Activated naive CD4-positive, alpha-beta T cell treated with anti-CD3 and anti-CD28 coated beads, Interleukin-2, amount 10 ng/mL, durations not matched to agents 7 days and 5 days (primary cell): ENCODE data around the gene CMYA5.
A peak's percentile ranks its signal among the peaks of the same experiment; 100 is the strongest.
"Not testable (repeated sequence)": the region's sequence is repeated elsewhere in the genome, so short reads cannot be mapped to it uniquely, and the experiment has no call there.

Source experiments
- CTCF ChIA-PET: fragments of 350-600 bp; sonication (Branson Sonifier 250); formaldehyde crosslinking; loops from one replicate; lab custom pipeline; 2021; ENCODE audit warnings: antibody characterized with exemption; lab: Charles Lee
- DNase-seq: peaks from one replicate; pipeline ENCODE4 v3.0.0-alpha.2; 2020
- H3K27ac Mint-ChIP-seq: one replicate; pipeline ENCODE4 v1.8.0; 2021; ENCODE audit warnings: mild to moderate bottlenecking, moderate library complexity, mixed read lengths
- H3K27me3 Mint-ChIP-seq: one replicate; pipeline ENCODE4 v1.8.0; 2021; ENCODE audit warnings: mild to moderate bottlenecking, mixed read lengths
- H3K36me3 Mint-ChIP-seq: one replicate; pipeline ENCODE4 v1.8.0; 2021; ENCODE audit warnings: mixed read lengths
- H3K4me1 Mint-ChIP-seq: one replicate; pipeline ENCODE4 v1.8.0; 2021; ENCODE audit warnings: mixed read lengths
- H3K4me3 Mint-ChIP-seq: one replicate; pipeline ENCODE4 v1.8.0; 2021; ENCODE audit warnings: mild to moderate bottlenecking, moderate library complexity, mixed read lengths
- H3K9me3 Mint-ChIP-seq: one replicate; pipeline ENCODE4 v1.8.0; 2021; ENCODE audit warnings: mixed read lengths

The CMYA5 gene

GRCh38 chr5:79689541-79690466 is at the start of gene CMYA5:
CMYA5 (plus strand) TSS chr5:79689836; CDS start chr5:79689908, 72 bp downstream.
- DNase-seq = no peak
- Mint-ChIP-seq H3K27ac (no peak within 1 kb of the TSS), H3K36me3 (peaks cover 36% of the 10 kb centered on the region), H3K27me3 (no peaks in the 10 kb centered on the region), H3K4me1 (peaks cover 15% of the 10 kb centered on the region), H3K9me3 (no peaks in the 10 kb centered on the region), H3K4me3 (no peak within 1 kb of the TSS)
- CTCF ChIA-PET = interaction anchor here (0.9 to 1.1 kb wide), 2 partner anchors 168 to 394 kb away, joined by 3 read pairs; no protein-coding TSS in a partner anchor

DNA sequence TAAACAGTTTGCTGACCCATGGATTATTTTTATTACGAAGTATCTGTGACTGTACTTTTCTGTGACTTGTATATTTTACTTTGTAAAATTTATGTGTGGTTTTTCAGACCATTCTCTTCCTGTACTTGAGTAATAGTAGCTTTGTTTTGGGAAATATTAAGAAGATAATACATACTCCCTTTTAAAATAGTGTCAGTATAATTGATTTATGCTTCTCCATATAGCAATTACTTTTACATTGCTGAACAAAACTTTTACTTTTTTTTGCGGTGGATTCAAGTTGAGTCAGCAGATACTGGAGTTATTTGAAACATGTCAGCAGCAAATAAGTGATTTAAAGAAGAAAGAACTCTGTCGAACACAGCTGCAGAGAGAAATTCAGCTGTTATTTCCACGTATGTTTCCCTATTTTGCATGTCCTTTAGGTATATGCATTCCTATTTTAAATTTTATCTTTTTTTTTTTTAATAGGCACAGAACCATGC is 49.0 kb upstream of the CMYA5 start:
- no peak for DNase-seq
- H3K36me3 Mint-ChIP-seq = peaks cover 36% of the 10 kb centered on the region
- H3K4me1 Mint-ChIP-seq = peaks cover 11% of the 10 kb centered on the region
- CTCF ChIA-PET = interaction anchor here (0.8 to 1.0 kb wide), 2 partner anchors 62 to 1954 kb away, joined by 3 read pairs; no protein-coding TSS in a partner anchor
- no peak overlapping the region for H3K27ac Mint-ChIP-seq
- H3K4me3 Mint-ChIP-seq = no peak overlapping the region
- H3K27me3 Mint-ChIP-seq = no peaks in the 10 kb centered on the region
- no peaks in the 10 kb centered on the region for H3K9me3 Mint-ChIP-seq

DNA sequence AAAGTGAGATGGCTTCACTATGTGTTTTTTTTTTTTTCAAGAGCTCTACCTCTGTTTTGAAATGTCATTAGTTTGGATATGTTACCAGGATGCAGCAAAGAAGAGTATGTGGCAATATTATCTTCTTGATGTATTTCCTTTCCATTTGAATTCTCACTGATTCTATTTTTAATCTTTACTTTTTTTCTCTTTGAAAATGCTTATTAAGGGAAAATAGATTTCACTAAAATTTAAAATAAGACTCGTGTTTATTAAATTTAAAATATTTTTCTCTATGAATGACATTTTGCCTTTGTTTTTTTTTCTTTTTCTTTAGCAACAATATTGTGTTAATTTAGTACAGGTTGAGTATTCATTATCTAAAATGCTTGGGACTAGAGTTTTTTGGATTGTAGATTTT is 48.2 kb upstream of the CMYA5 start:
- H3K9me3 Mint-ChIP-seq = no peaks in the 10 kb centered on the region
- no peak for DNase-seq
- H3K27me3 Mint-ChIP-seq = no peaks in the 10 kb centered on the region
- CTCF ChIA-PET = interaction anchor here (0.8 to 1.0 kb wide), 2 partner anchors 61 to 1955 kb away, joined by 3 read pairs; no protein-coding TSS in a partner anchor
- H3K4me3 Mint-ChIP-seq = no peak overlapping the region
- H3K36me3 Mint-ChIP-seq = peaks cover 42% of the 10 kb centered on the region
- no peak overlapping the region for H3K27ac Mint-ChIP-seq
- H3K4me1 Mint-ChIP-seq = peaks cover 11% of the 10 kb centered on the region

DNA sequence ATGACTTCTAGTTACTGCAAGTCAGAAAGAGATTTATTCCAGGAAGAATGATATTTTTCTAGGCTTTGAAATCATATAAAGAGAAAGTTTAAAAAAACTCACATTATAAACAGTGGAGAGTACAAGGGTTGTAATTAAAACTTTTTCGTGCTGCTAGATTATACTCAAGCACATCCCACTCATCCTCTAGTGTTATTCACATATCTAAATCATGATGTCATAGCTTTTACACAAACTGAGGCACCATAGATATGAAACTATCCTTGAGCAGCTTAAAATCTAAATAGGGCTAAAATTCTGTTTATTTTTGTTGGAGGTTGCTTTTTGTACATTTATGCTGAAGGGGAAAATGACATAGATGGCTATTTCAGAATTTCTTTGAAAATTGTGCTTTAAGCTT is 47.4 kb upstream of the CMYA5 start:
- no peaks in the 10 kb centered on the region for H3K9me3 Mint-ChIP-seq
- CTCF ChIA-PET = no interaction called here
- H3K27me3 Mint-ChIP-seq = no peaks in the 10 kb centered on the region
- H3K36me3 Mint-ChIP-seq = peaks cover 42% of the 10 kb centered on the region
- DNase-seq = no peak
- H3K4me3 Mint-ChIP-seq = no peak overlapping the region
- H3K4me1 Mint-ChIP-seq = peaks cover 11% of the 10 kb centered on the region
- no peak overlapping the region for H3K27ac Mint-ChIP-seq

DNA sequence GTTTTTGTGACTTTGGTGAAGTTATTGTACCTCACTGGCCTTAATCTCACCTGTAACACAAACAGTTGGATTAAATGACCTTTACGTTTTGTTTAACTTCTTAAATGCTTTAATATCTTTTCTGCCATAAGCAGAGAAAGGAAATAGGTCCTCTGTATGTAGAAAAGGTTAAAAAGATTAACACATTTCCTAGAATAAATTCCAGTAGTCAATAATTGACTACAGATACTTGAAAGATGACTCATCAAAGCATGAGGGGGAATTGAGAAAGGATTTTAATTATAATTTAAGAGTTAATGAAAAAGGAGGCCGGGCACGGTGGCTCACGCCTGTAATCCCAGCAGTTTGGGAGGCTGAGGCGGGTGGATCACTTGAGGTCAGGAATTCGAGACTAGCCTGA is 35.8 kb upstream of the CMYA5 start:
- no peaks in the 10 kb centered on the region for H3K27me3 Mint-ChIP-seq
- H3K36me3 Mint-ChIP-seq = peaks cover 30% of the 10 kb centered on the region
- no peak overlapping the region for H3K27ac Mint-ChIP-seq
- no peaks in the 10 kb centered on the region for H3K9me3 Mint-ChIP-seq
- no peak for DNase-seq
- no peak overlapping the region for H3K4me3 Mint-ChIP-seq
- CTCF ChIA-PET = interaction anchor here (1.4 kb wide), 2 partner anchors 20 to 43 kb away, joined by 3 read pairs; no protein-coding TSS in a partner anchor
- H3K4me1 Mint-ChIP-seq = no peaks in the 10 kb centered on the region

DNA sequence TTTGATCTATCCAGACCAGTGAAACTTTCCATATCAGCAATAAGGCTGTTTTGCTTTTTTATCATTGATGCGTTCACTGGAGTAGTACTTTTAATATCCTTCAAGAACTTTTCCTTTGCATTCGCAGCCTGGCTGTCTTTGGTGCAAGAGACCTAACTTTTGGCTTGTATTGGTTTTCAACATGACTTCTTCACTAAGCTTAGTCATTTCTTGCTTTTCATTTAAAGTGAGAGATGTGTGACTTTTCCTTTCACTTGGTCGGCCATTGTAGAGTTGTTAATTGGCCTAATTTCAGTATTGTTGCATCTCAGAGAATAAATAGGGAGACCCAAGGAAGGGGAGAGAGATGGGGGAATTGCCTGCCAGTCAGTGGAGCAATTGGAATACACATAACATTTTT is 26.4 kb upstream of the CMYA5 start:
- H3K4me1 Mint-ChIP-seq = no peaks in the 10 kb centered on the region
- no peak overlapping the region for H3K27ac Mint-ChIP-seq
- no peaks in the 10 kb centered on the region for H3K9me3 Mint-ChIP-seq
- CTCF ChIA-PET = no interaction called here
- DNase-seq = no peak
- peaks cover 34% of the 10 kb centered on the region for H3K36me3 Mint-ChIP-seq
- no peak overlapping the region for H3K4me3 Mint-ChIP-seq
- no peaks in the 10 kb centered on the region for H3K27me3 Mint-ChIP-seq

GRCh38 chr5:79666758-79667157 is 22.9 kb upstream of the CMYA5 start:
- Mint-ChIP-seq H3K27ac (no peak overlapping the region), H3K4me1 (no peaks in the 10 kb centered on the region), H3K36me3 (peaks cover 31% of the 10 kb centered on the region), H3K27me3 (no peaks in the 10 kb centered on the region), H3K4me3 (no peak overlapping the region), H3K9me3 (no peaks in the 10 kb centered on the region)
- CTCF ChIA-PET = interaction anchor here (1.5 kb wide), 1 partner anchor 189 kb away, joined by 4 read pairs; no protein-coding TSS in a partner anchor
- DNase-seq = no peak

DNA sequence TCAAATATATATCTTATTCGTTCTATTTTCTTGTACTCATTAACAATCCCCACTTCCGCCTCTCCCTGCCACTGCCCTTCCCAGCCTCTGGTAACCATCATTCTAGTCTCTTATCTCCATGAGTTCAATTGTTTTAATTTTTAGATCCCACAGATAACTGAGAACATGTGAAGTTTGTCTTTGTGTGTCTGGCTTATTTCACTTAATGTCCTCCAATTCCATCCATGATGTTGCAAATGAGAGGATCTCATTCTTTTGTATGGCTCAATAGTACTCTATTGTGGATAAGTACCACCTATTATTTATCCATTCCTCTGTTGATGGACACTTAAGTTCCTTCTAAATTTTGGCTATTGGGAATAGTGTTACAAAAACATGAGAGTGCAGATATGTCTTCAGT is 17.2 kb upstream of the CMYA5 start:
- Mint-ChIP-seq H3K4me3 (no peak overlapping the region), H3K27ac (no peak overlapping the region), H3K4me1 (no peaks in the 10 kb centered on the region), H3K27me3 (no peaks in the 10 kb centered on the region), H3K9me3 (no peaks in the 10 kb centered on the region), H3K36me3 (peaks cover 37% of the 10 kb centered on the region)
- DNase-seq = no peak
- CTCF ChIA-PET = no interaction called here

GRCh38 chr5:79676354-79676753 is 13.3 kb upstream of the CMYA5 start:
- H3K27ac Mint-ChIP-seq, H3K9me3 Mint-ChIP-seq, H3K4me3 Mint-ChIP-seq, CTCF ChIA-PET, H3K27me3 Mint-ChIP-seq, H3K4me1 Mint-ChIP-seq, DNase-seq: not testable (repeated sequence)
- H3K36me3 Mint-ChIP-seq = peaks cover 42% of the 10 kb centered on the region

GRCh38 chr5:79682102-79682501 is 7.5 kb upstream of the CMYA5 start:
- H3K27me3 Mint-ChIP-seq, H3K9me3 Mint-ChIP-seq, H3K4me3 Mint-ChIP-seq: not testable (repeated sequence)
- peaks cover 37% of the 10 kb centered on the region for H3K4me1 Mint-ChIP-seq
- H3K36me3 Mint-ChIP-seq = peaks cover 60% of the 10 kb centered on the region
- peak overlapping the region; percentile 84 for H3K27ac Mint-ChIP-seq
- CTCF ChIA-PET = interaction anchor here (1.1 kb wide), 1 partner anchor 20 kb away, joined by 3 read pairs; no protein-coding TSS in a partner anchor
- peak; percentile 25 for DNase-seq

DNA sequence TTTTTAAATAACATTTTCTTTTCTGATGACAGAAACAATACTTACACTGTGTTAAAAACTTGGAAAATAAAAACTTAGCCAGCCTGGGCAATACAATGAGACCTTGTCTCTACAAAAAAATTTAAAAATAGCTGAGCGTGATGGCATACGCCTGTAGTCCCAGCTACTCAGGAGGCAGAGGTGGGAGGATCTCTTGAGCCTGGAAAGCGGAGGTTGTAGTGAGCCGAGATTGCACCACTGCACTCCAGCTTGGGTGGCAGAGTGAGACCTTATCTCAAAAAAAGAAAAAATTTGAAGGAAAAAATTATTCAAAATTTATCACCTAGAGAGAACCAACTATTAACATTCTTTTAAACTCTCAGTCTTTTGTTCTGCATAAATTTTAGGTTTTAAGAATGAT is 4.9 kb upstream of the CMYA5 start:
- CTCF ChIA-PET = interaction anchor here (0.7 kb wide), 1 partner anchor 11 kb away, joined by 3 read pairs; no protein-coding TSS in a partner anchor
- DNase-seq = no peak
- Mint-ChIP-seq H3K36me3 (peaks cover 66% of the 10 kb centered on the region), H3K27me3 (no peaks in the 10 kb centered on the region), H3K27ac (peak overlapping the region; percentile 28), H3K9me3 (no peaks in the 10 kb centered on the region), H3K4me1 (peaks cover 37% of the 10 kb centered on the region), H3K4me3 (no peak overlapping the region)

DNA sequence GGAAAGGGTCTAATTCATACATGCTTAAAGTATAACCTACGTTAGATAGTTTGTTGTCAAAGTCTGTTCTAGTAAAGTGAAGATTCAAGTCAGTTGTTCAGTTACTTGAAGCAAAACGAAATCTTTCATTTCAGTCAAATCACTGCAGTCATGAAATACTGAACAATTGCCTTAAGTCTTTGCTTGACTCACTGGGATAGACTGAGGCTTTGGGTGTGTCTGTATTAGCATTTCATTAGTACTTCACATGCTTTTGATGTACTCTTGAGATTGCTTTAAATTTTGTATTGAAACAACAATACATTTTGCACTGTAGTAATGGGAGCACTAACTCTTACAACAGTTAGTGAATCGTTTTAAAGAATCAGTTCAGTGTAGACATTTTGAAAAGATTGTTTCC is 4.0 kb upstream of the CMYA5 start:
- DNase-seq = no peak
- CTCF ChIA-PET = no interaction called here
- Mint-ChIP-seq H3K4me3 (no peak overlapping the region), H3K4me1 (peaks cover 35% of the 10 kb centered on the region), H3K36me3 (peaks cover 66% of the 10 kb centered on the region), H3K27ac (peak overlapping the region; percentile 79), H3K9me3 (no peaks in the 10 kb centered on the region), H3K27me3 (no peaks in the 10 kb centered on the region)

- CTCF ChIA-PET = no interaction called here
- H3K4me3 Mint-ChIP-seq = no peak overlapping the region
- no peaks in the 10 kb centered on the region for H3K9me3 Mint-ChIP-seq
- peaks cover 26% of the 10 kb centered on the region for H3K4me1 Mint-ChIP-seq
- H3K27me3 Mint-ChIP-seq = no peaks in the 10 kb centered on the region
- peaks cover 56% of the 10 kb centered on the region for H3K36me3 Mint-ChIP-seq
- no peak overlapping the region for H3K27ac Mint-ChIP-seq
- DNase-seq = no peak
These were observed 2.8 kb upstream of the CMYA5 start for GRCh38 chr5:79686799-79687198.

GRCh38 chr5:79687889-79688288 is 1.7 kb upstream of the CMYA5 start:
- H3K4me1 Mint-ChIP-seq = peaks cover 17% of the 10 kb centered on the region
- H3K36me3 Mint-ChIP-seq = peaks cover 48% of the 10 kb centered on the region
- no peak overlapping the region for H3K27ac Mint-ChIP-seq
- no peaks in the 10 kb centered on the region for H3K27me3 Mint-ChIP-seq
- no peak overlapping the region for H3K4me3 Mint-ChIP-seq
- CTCF ChIA-PET = no interaction called here
- no peaks in the 10 kb centered on the region for H3K9me3 Mint-ChIP-seq
- DNase-seq = no peak
